Mononuclear cell (primary cell): ENCODE results near the gene TMED4. TPM values are rescaled to one million over a fixed set of nuclear protein-coding genes. Genes with fewer than 3 reads are reported as not detected.
"Not testable (repeated sequence)": the region's sequence is repeated elsewhere in the genome, so short reads cannot be mapped to it uniquely, and the experiment has no call there.

Experiments
- H3K27me3 ChIP-seq: 2 replicates; pipeline ENCODE4 v1.6.0; 2011; ENCODE audit warnings: low read length, control low read depth; ENCODE audit not compliant: insufficient read depth
- H3K4me1 ChIP-seq: 2 replicates; pipeline ENCODE4 v1.5.1; 2011; ENCODE audit warnings: mild to moderate bottlenecking, low read length, control low read depth; ENCODE audit not compliant: insufficient read depth
- H3K4me3 ChIP-seq: 2 replicates; pipeline ENCODE4 v1.5.1; 2011; ENCODE audit warnings: mild to moderate bottlenecking, low read length, moderate library complexity
- H3K9me3 ChIP-seq: 2 replicates; pipeline ENCODE4 v1.5.1; 2011; ENCODE audit warnings: low read depth, mild to moderate bottlenecking, control low read depth, low read length
- total RNA-seq: library from RNA; depleted of rRNA; stranded (reverse); fragments of >200 nt; gene quantifications from one replicate; pipeline ENCODE4 v1.2.3, GENCODE V29; 2012

TMED4 gene
- total RNA-seq, 1 donor, result 81.5 TPM

- no peak overlapping the region for H3K4me3 ChIP-seq
- H3K9me3 ChIP-seq, result no peaks in the 10 kb centered on the region
- no peaks in the 10 kb centered on the region for H3K27me3 ChIP-seq
- no peaks in the 10 kb centered on the region for H3K4me1 ChIP-seq
Measured at GRCh38 chr7:44565795-44566559, 16.1 kb downstream of the TMED4 start.

- no peak overlapping the region for H3K4me3 ChIP-seq
- H3K27me3 ChIP-seq, result no peaks in the 10 kb centered on the region
- no peaks in the 10 kb centered on the region for H3K4me1 ChIP-seq
- H3K9me3 ChIP-seq, result no peaks in the 10 kb centered on the region
Measured at GRCh38 chr7:44565097-44565794, 16.8 kb downstream of the TMED4 start.

GRCh38 chr7:44564606-44565005 is 17.4 kb downstream of the TMED4 start:
- Histone ChIP-seq H3K4me1 (no peaks in the 10 kb centered on the region), H3K27me3 (no peaks in the 10 kb centered on the region)

GRCh38 chr7:44563171-44563679 is 18.8 kb downstream of the TMED4 start:
- no peaks in the 10 kb centered on the region for H3K27me3 ChIP-seq
- H3K4me1 ChIP-seq, result no peaks in the 10 kb centered on the region
- no peak overlapping the region for H3K4me3 ChIP-seq
- H3K9me3 ChIP-seq, result no peaks in the 10 kb centered on the region

More at GRCh38 chr7:44564606-44565005, 17.4 kb downstream of the TMED4 start:
- Histone ChIP-seq H3K4me3 (no peak overlapping the region), H3K9me3 (no peaks in the 10 kb centered on the region)

DNA sequence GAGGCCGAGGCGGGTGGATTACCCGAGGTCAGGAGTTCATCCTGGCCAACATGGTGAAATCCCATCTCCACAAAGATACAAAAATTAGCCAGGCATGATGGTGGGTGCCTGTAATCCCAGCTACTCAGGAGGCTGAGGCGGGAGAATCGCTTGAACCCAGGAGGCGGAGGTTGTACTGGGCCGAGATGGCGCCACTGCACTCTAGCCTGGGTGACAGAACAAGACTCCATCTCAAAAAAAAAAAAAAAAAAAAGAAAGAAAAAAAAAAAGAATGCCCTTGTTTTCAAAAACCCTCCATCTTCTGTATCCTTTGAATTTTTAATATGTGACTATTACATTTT is 19.4 kb downstream of the TMED4 start:
- H3K4me1 ChIP-seq, H3K4me3 ChIP-seq, H3K27me3 ChIP-seq, H3K9me3 ChIP-seq: not testable (repeated sequence)

GRCh38 chr7:44561962-44562621 is 19.9 kb downstream of the TMED4 start:
- H3K9me3 ChIP-seq, result no peaks in the 10 kb centered on the region

DNA sequence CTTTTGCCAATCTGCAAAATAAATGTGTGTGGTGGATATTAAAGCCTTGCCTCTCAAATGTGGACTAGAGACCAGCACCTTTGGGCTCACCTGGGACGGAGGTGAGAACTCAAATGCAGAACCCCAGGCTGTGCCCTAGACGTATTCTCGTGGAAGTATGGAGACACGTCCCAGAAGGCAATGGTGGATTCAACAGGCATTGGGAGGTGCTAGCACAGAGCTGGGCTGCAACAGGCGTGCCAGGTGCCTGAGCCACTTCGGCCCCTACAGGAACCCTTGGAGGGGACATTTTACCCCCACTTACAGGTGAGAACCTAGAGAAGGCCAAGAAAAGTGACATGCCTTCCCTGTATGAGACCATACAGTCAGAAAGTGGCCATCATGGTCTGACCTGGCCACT is 20.6 kb downstream of the TMED4 start:
- Histone ChIP-seq H3K4me3 (no peak overlapping the region), H3K9me3 (no peaks in the 10 kb centered on the region), H3K4me1 (no peaks in the 10 kb centered on the region), H3K27me3 (no peaks in the 10 kb centered on the region)

More at GRCh38 chr7:44561962-44562621, 19.9 kb downstream of the TMED4 start:
- Histone ChIP-seq H3K27me3 (no peaks in the 10 kb centered on the region), H3K4me1 (no peaks in the 10 kb centered on the region), H3K4me3 (no peak overlapping the region)

- Histone ChIP-seq H3K4me1 (no peaks in the 10 kb centered on the region), H3K27me3 (no peaks in the 10 kb centered on the region)
Measured at GRCh38 chr7:44559485-44559884, 22.5 kb downstream of the TMED4 start.

GRCh38 chr7:44557485-44557884 is 24.5 kb downstream of the TMED4 start:
- Histone ChIP-seq H3K27me3 (no peaks in the 10 kb centered on the region), H3K4me1 (no peaks in the 10 kb centered on the region), H3K4me3 (no peak overlapping the region), H3K9me3 (no peaks in the 10 kb centered on the region)

More at GRCh38 chr7:44559485-44559884, 22.5 kb downstream of the TMED4 start:
- Histone ChIP-seq H3K4me3 (no peak overlapping the region), H3K9me3 (no peaks in the 10 kb centered on the region)

- Histone ChIP-seq H3K4me3 (no peak overlapping the region), H3K9me3 (no peaks in the 10 kb centered on the region), H3K4me1 (no peaks in the 10 kb centered on the region), H3K27me3 (peaks cover 2% of the 10 kb centered on the region)
Measured at GRCh38 chr7:44555350-44555749, 26.7 kb downstream of the TMED4 start.

GRCh38 chr7:44552473-44553005 is 29.5 kb downstream of the TMED4 start:
- H3K9me3 ChIP-seq, H3K4me1 ChIP-seq, H3K27me3 ChIP-seq, H3K4me3 ChIP-seq: not testable (repeated sequence)

GRCh38 chr7:44549457-44549856 is 32.6 kb downstream of the TMED4 start:
- H3K27me3 ChIP-seq, result peaks cover 2% of the 10 kb centered on the region
- no peak overlapping the region for H3K4me3 ChIP-seq
- H3K9me3 ChIP-seq, result no peaks in the 10 kb centered on the region
- H3K4me1 ChIP-seq, result no peaks in the 10 kb centered on the region

DNA sequence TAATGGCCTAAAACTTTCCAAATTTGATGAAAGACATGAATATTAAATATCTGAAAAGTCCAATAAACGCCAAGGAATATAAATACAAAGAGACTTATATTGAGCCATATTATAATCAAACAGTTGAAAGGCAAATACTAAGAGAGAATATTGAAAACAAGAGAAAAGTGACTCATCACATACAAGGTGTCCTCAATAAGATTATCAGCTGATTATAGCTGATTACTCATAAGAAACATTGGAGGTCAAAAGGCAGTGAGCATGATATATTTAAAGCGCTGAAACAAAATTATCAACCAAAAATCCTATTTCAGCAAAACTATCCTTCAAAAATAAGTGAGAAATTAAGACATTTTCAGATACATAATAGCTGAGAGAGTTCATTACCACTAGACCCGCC is 33.1 kb downstream of the TMED4 start:
- H3K9me3 ChIP-seq, result no peaks in the 10 kb centered on the region
- H3K4me1 ChIP-seq, result no peaks in the 10 kb centered on the region
- H3K4me3 ChIP-seq, result no peak overlapping the region
- H3K27me3 ChIP-seq, result peaks cover 2% of the 10 kb centered on the region

GRCh38 chr7:44547536-44548231 is 34.3 kb downstream of the TMED4 start:
- Histone ChIP-seq H3K9me3 (no peaks in the 10 kb centered on the region), H3K4me3 (no peak overlapping the region), H3K4me1 (no peaks in the 10 kb centered on the region), H3K27me3 (peaks cover 2% of the 10 kb centered on the region)
